Naive B cell (primary cell): ENCODE results near the gene EIPR1. TPM values are rescaled to one million over a fixed set of nuclear protein-coding genes. Genes with fewer than 3 reads are reported as not detected.

ENCODE experiments used
- ATAC-seq, 2 donors: fragments of 150-1000 bp; cut with Tn5 transposase; 2 replicates each; pipeline ENCODE4 v1.10.0; 2021; ENCODE audit warnings: low read depth in 2 of 2, mild to moderate bottlenecking in 2 of 2, moderate library complexity in 2 of 2
- DNase-seq: peaks from one replicate; pipeline ENCODE4 v3.0.0; 2022
- H3K27ac Mint-ChIP-seq, 6 donors: one replicate each; pipeline ENCODE4 v1.8.0; 2020 to 2022; ENCODE audit warnings: mild to moderate bottlenecking in 6 of 6, mixed read lengths in 6 of 6, moderate library complexity in 5 of 6, inconsistent platforms in 2 of 6
- H3K27me3 Mint-ChIP-seq, 3 donors: one replicate each; pipeline ENCODE4 v1.8.0; 2021 to 2022; ENCODE audit warnings: mixed read lengths in 3 of 3, mild to moderate bottlenecking in 1 of 3
- H3K36me3 Mint-ChIP-seq, 2 donors: one replicate each; pipeline ENCODE4 v1.8.0; 2020 to 2022; ENCODE audit warnings: mixed read lengths in 2 of 2, inconsistent platforms in 1 of 2, mild to moderate bottlenecking in 1 of 2
- H3K4me1 Mint-ChIP-seq, 3 donors: one replicate each; pipeline ENCODE4 v1.8.0; 2020 to 2022; ENCODE audit warnings: mixed read lengths in 3 of 3, inconsistent platforms in 1 of 3, mild to moderate bottlenecking in 1 of 3, moderate library complexity in 1 of 3
- H3K4me3 Mint-ChIP-seq, 8 donors: one replicate each; pipeline ENCODE4 v1.8.0; 2020 to 2022; ENCODE audit warnings: mild to moderate bottlenecking in 8 of 8, mixed read lengths in 8 of 8, moderate library complexity in 8 of 8, inconsistent platforms in 2 of 8
- H3K9me3 Mint-ChIP-seq, 7 donors: one replicate each; pipeline ENCODE4 v1.8.0; 2020 to 2022; ENCODE audit warnings: mixed read lengths in 7 of 7, mild to moderate bottlenecking in 5 of 7, inconsistent platforms in 2 of 7, moderate library complexity in 1 of 7
- polyA plus RNA-seq, 6 donors: library from polyadenylated mRNA; unstranded; fragments of 300-500 nt; fragmentation: Illumina TruSeq; gene quantifications; one replicate each; pipeline ENCODE4 v1.2.3, GENCODE V29; 2021; ENCODE audit warnings: low read depth in 6 of 6

Gene EIPR1
- polyA plus RNA-seq, 6 donors from 2014 or later = 35.7 to 53.9 (median 40.9) TPM

GRCh38 chr2:3212984-3213383 is 164.6 kb downstream of the EIPR1 start:
- Mint-ChIP-seq H3K27me3 (no peaks in the 10 kb centered on the region), H3K27ac (no peak overlapping the region), H3K9me3 (no peaks in the 10 kb centered on the region), H3K4me1 (peaks cover 0 to 11% (median 10%) of the 10 kb centered on the region in 3 donors), H3K4me3 (no peak overlapping the region), H3K36me3 (peaks cover 25 to 29% of the 10 kb centered on the region in 2 donors)
- DNase-seq (no peak), ATAC-seq (no peak)

- Mint-ChIP-seq H3K4me3 (no peak overlapping the region), H3K4me1 (peaks cover 0 to 10% (median 9%) of the 10 kb centered on the region in 3 donors), H3K9me3 (no peaks in the 10 kb centered on the region), H3K27ac (peak overlapping the region in 1 of 6 donors; percentile 60), H3K36me3 (peaks cover 25 to 29% of the 10 kb centered on the region in 2 donors), H3K27me3 (no peaks in the 10 kb centered on the region)
- no peak for ATAC-seq
- no peak for DNase-seq
These were observed 165.6 kb downstream of the EIPR1 start for GRCh38 chr2:3212061-3212362.

- H3K9me3 Mint-ChIP-seq = no peaks in the 10 kb centered on the region
These were observed 166.2 kb downstream of the EIPR1 start for GRCh38 chr2:3211256-3212060.

GRCh38 chr2:3210257-3210656 is 167.4 kb downstream of the EIPR1 start:
- Mint-ChIP-seq H3K36me3 (peaks cover 30 to 37% of the 10 kb centered on the region in 2 donors), H3K27me3 (no peaks in the 10 kb centered on the region), H3K27ac (peak overlapping the region in 1 of 6 donors; percentile 84), H3K4me3 (no peak overlapping the region), H3K9me3 (peaks cover 0 to 4% (median 0%) of the 10 kb centered on the region in 7 donors), H3K4me1 (no peaks in the 10 kb centered on the region)
- DNase-seq (no peak), ATAC-seq (no peak)

More at GRCh38 chr2:3211256-3212060, 166.2 kb downstream of the EIPR1 start:
- DNase-seq (no peak), ATAC-seq (no peak)
- H3K4me1 Mint-ChIP-seq = peaks cover 0 to 7% (median 5%) of the 10 kb centered on the region in 3 donors
- H3K27ac Mint-ChIP-seq = no peak overlapping the region
- H3K36me3 Mint-ChIP-seq = peaks cover 25 to 29% of the 10 kb centered on the region in 2 donors
- no peaks in the 10 kb centered on the region for H3K27me3 Mint-ChIP-seq
- peak overlapping the region in 2 of 8 donors; percentile 22 to 29 for H3K4me3 Mint-ChIP-seq

- Mint-ChIP-seq H3K27me3 (no peaks in the 10 kb centered on the region), H3K4me3 (no peak overlapping the region), H3K36me3 (peaks cover 30 to 37% of the 10 kb centered on the region in 2 donors), H3K9me3 (peaks cover 0 to 4% (median 0%) of the 10 kb centered on the region in 7 donors), H3K4me1 (no peaks in the 10 kb centered on the region), H3K27ac (peak overlapping the region in 1 of 6 donors; percentile 94)
- no peak for DNase-seq
- ATAC-seq = no peak
These were observed 168.4 kb downstream of the EIPR1 start for GRCh38 chr2:3209258-3209657.

- Mint-ChIP-seq H3K4me1 (no peaks in the 10 kb centered on the region), H3K27ac (peak overlapping the region in 1 of 6 donors; percentile 49), H3K36me3 (peaks cover 28 to 37% of the 10 kb centered on the region in 2 donors), H3K27me3 (no peaks in the 10 kb centered on the region), H3K9me3 (peaks cover 0 to 4% (median 0%) of the 10 kb centered on the region in 7 donors), H3K4me3 (no peak overlapping the region)
- DNase-seq (no peak), ATAC-seq (no peak)
These were observed 169.0 kb downstream of the EIPR1 start for GRCh38 chr2:3208591-3208990.

DNA sequence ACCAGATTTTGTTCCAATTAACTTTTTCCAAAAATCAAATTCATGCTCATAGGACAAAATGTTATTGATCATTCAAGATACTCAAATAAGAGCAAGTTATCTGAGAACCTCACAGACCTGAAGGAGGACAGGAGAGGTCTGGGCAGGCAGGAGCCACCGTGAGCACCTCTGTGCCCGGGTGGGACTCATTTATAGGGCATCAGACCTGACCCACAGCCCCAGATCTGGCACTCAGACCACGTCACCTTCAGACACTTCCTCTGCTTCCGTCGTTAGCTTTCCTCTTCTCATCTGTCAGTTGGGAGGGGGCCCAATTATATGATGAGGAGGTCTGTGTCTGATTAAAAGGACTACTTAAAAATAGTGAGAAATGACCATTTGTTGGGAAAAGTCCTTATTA is 169.4 kb downstream of the EIPR1 start:
- no peaks in the 10 kb centered on the region for H3K27me3 Mint-ChIP-seq
- no peak for ATAC-seq
- DNase-seq = no peak
- H3K27ac Mint-ChIP-seq = no peak overlapping the region
- no peak overlapping the region for H3K4me3 Mint-ChIP-seq
- H3K36me3 Mint-ChIP-seq = peaks cover 28 to 40% of the 10 kb centered on the region in 2 donors
- H3K4me1 Mint-ChIP-seq = no peaks in the 10 kb centered on the region
- H3K9me3 Mint-ChIP-seq = peaks cover 0 to 4% (median 0%) of the 10 kb centered on the region in 7 donors

DNA sequence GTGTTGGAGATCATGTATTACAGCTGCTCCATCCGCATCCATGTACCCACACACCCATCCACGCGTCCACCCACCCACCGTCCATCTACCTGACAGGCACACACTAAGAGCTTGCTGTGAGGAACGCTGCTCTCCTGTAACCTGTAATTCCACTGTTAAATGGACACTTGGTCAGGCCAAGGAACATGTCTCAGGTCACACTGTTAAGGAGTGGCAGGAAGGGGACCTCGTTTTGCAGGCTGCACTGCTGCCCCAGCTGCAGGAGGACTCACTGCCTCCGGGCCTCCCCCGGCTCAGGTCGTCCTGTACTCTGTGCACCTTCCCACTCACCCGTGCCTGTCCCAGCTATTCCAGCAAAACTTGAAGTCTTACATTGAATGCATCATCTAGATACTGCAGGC is 170.5 kb downstream of the EIPR1 start:
- peak overlapping the region in 2 of 6 donors; percentile 32 to 78 for H3K27ac Mint-ChIP-seq
- DNase-seq (no peak), ATAC-seq (no peak)
- no peak overlapping the region for H3K4me3 Mint-ChIP-seq
- no peaks in the 10 kb centered on the region for H3K4me1 Mint-ChIP-seq
- H3K9me3 Mint-ChIP-seq = peaks cover 0 to 4% (median 0%) of the 10 kb centered on the region in 7 donors
- H3K36me3 Mint-ChIP-seq = peaks cover 24 to 42% of the 10 kb centered on the region in 2 donors
- H3K27me3 Mint-ChIP-seq = no peaks in the 10 kb centered on the region

GRCh38 chr2:3205845-3206244 is 171.8 kb downstream of the EIPR1 start:
- no peaks in the 10 kb centered on the region for H3K27me3 Mint-ChIP-seq
- H3K36me3 Mint-ChIP-seq = peaks cover 17 to 32% of the 10 kb centered on the region in 2 donors
- H3K27ac Mint-ChIP-seq = peak overlapping the region in 1 of 6 donors; percentile 10
- peaks cover 0 to 4% (median 0%) of the 10 kb centered on the region in 7 donors for H3K9me3 Mint-ChIP-seq
- peaks cover 0 to 4% (median 0%) of the 10 kb centered on the region in 3 donors for H3K4me1 Mint-ChIP-seq
- H3K4me3 Mint-ChIP-seq = peak overlapping the region in 1 of 8 donors; percentile 35
- DNase-seq = no peak
- no peak for ATAC-seq

- DNase-seq = no peak
- no peak for ATAC-seq
- no peak overlapping the region for H3K4me3 Mint-ChIP-seq
- no peaks in the 10 kb centered on the region for H3K27me3 Mint-ChIP-seq
- peaks cover 0 to 4% (median 0%) of the 10 kb centered on the region in 7 donors for H3K9me3 Mint-ChIP-seq
- peaks cover 10 to 24% of the 10 kb centered on the region in 2 donors for H3K36me3 Mint-ChIP-seq
- H3K27ac Mint-ChIP-seq = peak overlapping the region in 1 of 6 donors; percentile 12
- H3K4me1 Mint-ChIP-seq = peaks cover 0 to 4% (median 2%) of the 10 kb centered on the region in 3 donors
These were observed 173.4 kb downstream of the EIPR1 start for GRCh38 chr2:3204031-3204821.

GRCh38 chr2:3203497-3204019 is 174.1 kb downstream of the EIPR1 start:
- DNase-seq (no peak), ATAC-seq (no peak)
- Mint-ChIP-seq H3K27ac (peak overlapping the region in 1 of 6 donors; percentile 18), H3K4me1 (peaks cover 0 to 4% (median 2%) of the 10 kb centered on the region in 3 donors), H3K27me3 (no peaks in the 10 kb centered on the region), H3K4me3 (peak overlapping the region in 1 of 8 donors; percentile 81), H3K9me3 (peaks cover 0 to 4% (median under 1%) of the 10 kb centered on the region in 7 donors), H3K36me3 (peaks cover 10 to 19% of the 10 kb centered on the region in 2 donors)

DNA sequence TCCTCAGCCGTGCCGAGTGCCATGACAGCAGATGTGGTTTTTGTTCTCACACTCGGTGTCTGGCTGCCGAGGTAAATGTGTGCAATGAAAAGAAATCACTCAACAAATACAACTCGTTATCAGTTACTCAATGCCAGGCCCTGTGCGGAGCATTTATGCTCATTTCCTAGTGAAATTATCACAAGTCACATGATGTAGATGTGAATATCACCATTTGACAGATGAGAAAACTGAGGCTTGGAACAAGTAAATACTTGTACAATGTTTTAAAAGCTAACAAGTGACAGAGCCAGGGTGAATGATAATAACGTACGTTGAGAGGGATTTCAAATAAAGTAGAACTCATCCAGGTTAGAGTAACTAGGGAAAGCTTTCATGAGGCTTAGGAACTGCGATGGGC is 174.7 kb downstream of the EIPR1 start:
- H3K36me3 Mint-ChIP-seq = peaks cover 10 to 16% of the 10 kb centered on the region in 2 donors
- peaks cover 0 to 4% (median 1%) of the 10 kb centered on the region in 7 donors for H3K9me3 Mint-ChIP-seq
- peaks cover 0 to 7% (median 4%) of the 10 kb centered on the region in 3 donors for H3K4me1 Mint-ChIP-seq
- peak overlapping the region in 1 of 6 donors; percentile 18 for H3K27ac Mint-ChIP-seq
- no peaks in the 10 kb centered on the region for H3K27me3 Mint-ChIP-seq
- ATAC-seq = no peak
- H3K4me3 Mint-ChIP-seq = no peak overlapping the region
- no peak for DNase-seq

GRCh38 chr2:3201281-3201680 is 176.3 kb downstream of the EIPR1 start:
- Mint-ChIP-seq H3K4me1 (peaks cover 0 to 7% (median 4%) of the 10 kb centered on the region in 3 donors), H3K27me3 (no peaks in the 10 kb centered on the region), H3K9me3 (peaks cover 0 to 4% (median 1%) of the 10 kb centered on the region in 7 donors), H3K4me3 (no peak overlapping the region), H3K27ac (peak overlapping the region in 2 of 6 donors; percentile 14 to 85), H3K36me3 (peaks cover 10 to 22% of the 10 kb centered on the region in 2 donors)
- no peak for ATAC-seq
- DNase-seq = no peak
